Measurements from ENCODE around the gene MGME1. TPM values are rescaled to one million over a fixed set of nuclear protein-coding genes. Genes with fewer than 3 reads are reported as not detected.

The MGME1 gene
- polyA plus RNA-seq, 4 donors: 10.5 to 41.5 (median 14.0) TPM

DNA sequence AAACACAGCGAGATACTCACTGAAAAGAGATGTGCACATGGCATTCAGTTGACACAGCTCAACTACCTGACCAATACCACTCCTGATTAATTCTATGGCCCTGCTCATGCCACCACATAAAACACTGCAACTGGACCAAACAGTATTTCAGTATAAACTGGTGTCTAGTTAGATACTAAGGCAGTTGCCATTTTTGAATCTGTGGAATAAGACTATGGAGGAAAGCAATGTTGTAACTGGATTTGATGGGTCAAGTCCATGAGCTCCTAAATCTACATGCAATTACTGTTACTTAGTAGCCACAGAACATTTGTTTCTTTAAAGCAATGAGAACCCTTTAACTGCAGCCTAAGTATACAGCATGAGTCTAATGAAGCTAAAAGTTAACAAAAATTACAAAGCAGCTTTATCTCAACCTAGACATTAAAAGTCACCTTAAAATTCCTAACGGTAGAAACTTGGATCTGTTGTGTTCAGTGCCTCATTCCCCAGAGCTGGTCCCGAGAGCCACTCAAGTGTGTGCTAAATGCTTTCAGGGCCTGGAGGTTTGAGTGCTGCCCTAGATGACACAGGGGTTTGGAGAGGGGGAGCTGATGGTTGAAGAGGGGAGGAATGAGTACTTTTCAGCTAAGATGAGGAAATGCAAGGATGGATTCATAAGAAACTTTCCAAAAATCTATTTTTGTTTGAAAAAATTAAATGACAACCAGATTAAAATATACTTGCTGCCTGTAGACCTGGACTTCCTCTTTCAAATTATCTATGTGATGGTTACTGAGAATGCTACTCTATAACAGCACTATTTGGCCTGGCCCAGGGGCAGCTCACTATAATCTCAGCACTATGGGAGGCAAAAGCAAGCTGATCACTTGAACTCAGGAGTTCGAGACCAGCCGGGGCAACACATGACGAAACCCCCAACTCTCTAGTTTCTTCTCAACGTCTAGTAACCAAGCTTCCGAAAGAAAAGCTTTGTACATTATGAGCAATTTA lies 15.8 kb upstream of the MGME1 start:
- Histone ChIP-seq H3K27ac (ENCODE audit: low read depth in 1 of 3, low read length in 2 of 3) (no peak overlapping the region), H3K36me3 (ENCODE audit: control insufficient read depth in 3 of 3, insufficient read depth in 2 of 3, low read depth in 1 of 3, low read length in 3 of 3) (peaks cover 29 to 34% (median 30%) of the 10 kb centered on the region in 3 donors), H3K27me3 (ENCODE audit: control insufficient read depth in 3 of 3, insufficient read depth in 3 of 3, low read length in 3 of 3) (no peaks in the 10 kb centered on the region), H3K9me3 (ENCODE audit: control insufficient read depth in 2 of 2, insufficient read depth in 1 of 2, low read depth in 1 of 2, low read length in 1 of 2) (no peaks in the 10 kb centered on the region), H3K4me1 (ENCODE audit: control insufficient read depth in 3 of 3, insufficient read depth in 2 of 3, low read depth in 1 of 3, low read length in 2 of 3) (peaks cover 0 to 9% (median 3%) of the 10 kb centered on the region in 3 donors), H3K4me3 (ENCODE audit: low read depth in 1 of 3, low read length in 3 of 3) (no peak overlapping the region)
- FAIRE-seq (no peak), DNase-seq (no peak)
- 90 to 96% (median 91%) methylated on average over 8 of the region's 8 CpGs for WGBS, 3 donors

DNA sequence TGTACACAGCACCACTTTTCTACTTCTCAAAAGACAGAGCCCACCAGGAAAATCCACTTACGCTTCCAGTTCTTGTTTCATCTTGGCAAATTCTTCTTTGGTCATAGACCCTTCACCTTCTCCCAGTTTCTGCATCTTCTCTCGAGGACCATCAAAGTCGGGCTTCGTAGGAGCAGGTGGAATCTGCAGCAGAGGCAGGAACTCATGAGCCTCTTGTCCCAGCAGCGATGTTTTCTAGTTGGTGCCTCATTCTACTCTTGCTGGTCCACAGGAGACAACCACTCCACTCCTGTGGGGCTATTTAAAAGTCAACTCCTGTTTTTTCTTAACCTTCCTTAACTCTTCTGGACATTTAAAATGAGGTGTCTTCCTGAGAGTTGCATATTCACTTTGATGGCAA lies 14.9 kb upstream of the MGME1 start:
- no peaks in the 10 kb centered on the region for H3K27me3 ChIP-seq (ENCODE audit: control insufficient read depth in 3 of 3, insufficient read depth in 3 of 3, low read length in 3 of 3)
- H3K4me1 ChIP-seq (ENCODE audit: control insufficient read depth in 3 of 3, insufficient read depth in 2 of 3, low read depth in 1 of 3, low read length in 2 of 3): peaks cover 4 to 17% (median 4%) of the 10 kb centered on the region in 3 donors
- DNase-seq (no peak), FAIRE-seq (no peak)
- peaks cover 25 to 34% (median 25%) of the 10 kb centered on the region in 3 donors for H3K36me3 ChIP-seq (ENCODE audit: control insufficient read depth in 3 of 3, insufficient read depth in 2 of 3, low read depth in 1 of 3, low read length in 3 of 3)
- WGBS, 3 donors: 95 to 98% (median 97%) methylated on average over 5 of the region's 5 CpGs
- no peak overlapping the region for H3K4me3 ChIP-seq (ENCODE audit: low read depth in 1 of 3, low read length in 3 of 3)
- no peak overlapping the region for H3K27ac ChIP-seq (ENCODE audit: low read depth in 1 of 3, low read length in 2 of 3)
- no peaks in the 10 kb centered on the region for H3K9me3 ChIP-seq (ENCODE audit: control insufficient read depth in 2 of 2, insufficient read depth in 1 of 2, low read depth in 1 of 2, low read length in 1 of 2)

DNA sequence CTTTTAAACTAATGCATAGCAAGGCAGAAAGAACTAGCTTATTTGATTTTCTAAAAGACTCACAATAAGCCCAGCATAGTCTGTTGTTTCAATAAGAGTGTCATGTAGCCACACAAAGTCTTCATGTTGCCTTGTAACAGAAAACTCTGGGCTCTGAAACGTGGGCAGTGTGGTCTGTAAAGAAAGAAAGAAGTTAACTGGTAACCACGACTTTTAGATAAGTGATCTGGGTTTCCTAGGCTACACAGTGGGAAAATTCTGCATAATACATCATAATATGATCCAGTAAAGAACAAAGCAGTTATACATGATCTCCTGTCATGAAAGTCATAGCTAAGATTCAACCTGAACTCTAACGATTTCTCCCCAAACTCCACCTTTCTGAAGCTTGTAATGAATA lies 13.5 kb upstream of the MGME1 start:
- H3K4me1 ChIP-seq (ENCODE audit: control insufficient read depth in 3 of 3, insufficient read depth in 2 of 3, low read depth in 1 of 3, low read length in 2 of 3): peaks cover 4 to 29% (median 6%) of the 10 kb centered on the region in 3 donors
- FAIRE-seq (no peak), DNase-seq (no peak)
- no peak overlapping the region for H3K4me3 ChIP-seq (ENCODE audit: low read depth in 1 of 3, low read length in 3 of 3)
- no peaks in the 10 kb centered on the region for H3K9me3 ChIP-seq (ENCODE audit: control insufficient read depth in 2 of 2, insufficient read depth in 1 of 2, low read depth in 1 of 2, low read length in 1 of 2)
- WGBS, 3 donors: 40 to 48% (median 46%) methylated on average over 3 of the region's 3 CpGs
- H3K27ac ChIP-seq (ENCODE audit: low read depth in 1 of 3, low read length in 2 of 3): no peak overlapping the region
- H3K36me3 ChIP-seq (ENCODE audit: control insufficient read depth in 3 of 3, insufficient read depth in 2 of 3, low read depth in 1 of 3, low read length in 3 of 3): peaks cover 15 to 28% (median 20%) of the 10 kb centered on the region in 3 donors
- H3K27me3 ChIP-seq (ENCODE audit: control insufficient read depth in 3 of 3, insufficient read depth in 3 of 3, low read length in 3 of 3): no peaks in the 10 kb centered on the region

DNA sequence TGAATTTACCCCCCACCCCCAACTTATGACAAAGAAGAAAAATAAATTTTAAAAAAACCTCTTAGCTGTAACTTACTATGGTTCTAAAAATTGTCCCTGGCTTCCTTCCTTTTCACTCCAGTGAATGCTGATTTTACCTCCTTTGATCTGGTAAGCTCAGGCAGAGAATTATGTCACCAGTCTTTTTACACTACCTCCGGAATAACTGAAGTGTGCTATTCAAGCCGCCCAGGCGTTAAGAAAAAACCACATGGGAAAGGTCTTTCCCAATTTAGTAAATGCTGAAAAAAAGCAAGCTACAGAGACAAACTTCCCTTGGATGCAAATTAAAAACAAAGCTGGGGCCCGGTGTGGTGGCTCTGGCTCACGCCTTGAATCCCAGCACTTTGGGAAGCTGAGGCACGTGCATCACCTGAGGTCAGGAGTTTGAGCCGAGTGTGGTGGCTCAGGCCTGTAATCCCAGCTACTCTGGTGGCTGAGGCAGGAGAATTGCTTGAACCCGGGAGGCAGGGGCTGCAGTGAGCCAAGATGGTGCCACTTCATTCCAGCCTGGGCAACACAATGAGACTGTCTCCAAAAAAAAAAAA lies 12.6 kb upstream of the MGME1 start:
- Histone ChIP-seq H3K4me3 (ENCODE audit: low read depth in 1 of 3, low read length in 3 of 3) (no peak overlapping the region), H3K9me3 (ENCODE audit: control insufficient read depth in 2 of 2, insufficient read depth in 1 of 2, low read depth in 1 of 2, low read length in 1 of 2) (no peaks in the 10 kb centered on the region), H3K27ac (ENCODE audit: low read depth in 1 of 3, low read length in 2 of 3) (no peak overlapping the region), H3K36me3 (ENCODE audit: control insufficient read depth in 3 of 3, insufficient read depth in 2 of 3, low read depth in 1 of 3, low read length in 3 of 3) (peaks cover 9 to 28% (median 11%) of the 10 kb centered on the region in 3 donors), H3K27me3 (ENCODE audit: control insufficient read depth in 3 of 3, insufficient read depth in 3 of 3, low read length in 3 of 3) (no peaks in the 10 kb centered on the region), H3K4me1 (ENCODE audit: control insufficient read depth in 3 of 3, insufficient read depth in 2 of 3, low read depth in 1 of 3, low read length in 2 of 3) (peaks cover 7 to 34% (median 9%) of the 10 kb centered on the region in 3 donors)
- 80 to 91% (median 83%) methylated on average over 8 of the region's 8 CpGs for whole genome bisulfite sequencing, 3 donors
- FAIRE-seq (no peak), DNase-seq (no peak)

DNA sequence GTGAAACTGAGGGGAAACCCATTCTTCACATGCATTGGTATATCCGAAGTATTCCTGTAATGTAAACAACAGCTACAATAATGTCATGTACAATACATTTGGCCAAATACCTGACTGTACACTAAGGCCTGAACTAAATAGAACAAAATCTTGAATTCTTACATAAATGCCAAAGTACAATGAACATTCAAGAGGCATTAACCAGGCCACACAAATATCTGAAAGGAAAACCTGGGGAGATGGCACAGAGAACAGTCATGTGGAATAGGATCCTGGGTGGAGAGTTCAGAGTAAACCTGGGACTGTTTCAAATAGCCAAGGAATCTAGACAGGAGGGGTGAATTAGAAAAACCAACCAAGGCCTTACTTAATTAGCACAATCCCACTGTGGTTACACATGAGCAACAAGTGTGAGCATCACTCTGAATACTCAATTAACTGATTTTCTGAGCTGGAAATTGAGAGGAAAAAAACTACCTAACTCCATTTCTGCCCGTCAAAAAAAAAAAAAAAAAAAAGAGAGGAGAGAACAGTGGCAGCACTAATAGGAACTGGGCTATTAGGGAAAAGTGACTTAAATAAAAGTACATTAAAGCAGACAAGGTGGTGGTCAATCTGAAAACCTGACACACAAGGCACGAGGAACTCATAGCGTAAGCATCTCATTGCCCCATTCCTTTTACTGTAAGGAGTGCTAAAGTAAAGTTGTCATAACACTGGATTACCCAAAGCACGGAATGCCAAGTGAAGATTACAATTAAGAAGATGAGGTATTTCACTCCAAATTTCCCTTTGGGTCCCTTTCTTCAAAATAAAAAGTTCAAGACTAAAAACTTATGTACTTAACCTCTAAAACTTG lies 11.1 kb upstream of the MGME1 start:
- 37 to 49% (median 42%) methylated on average over 5 of the region's 5 CpGs for WGBS, 3 donors

DNA sequence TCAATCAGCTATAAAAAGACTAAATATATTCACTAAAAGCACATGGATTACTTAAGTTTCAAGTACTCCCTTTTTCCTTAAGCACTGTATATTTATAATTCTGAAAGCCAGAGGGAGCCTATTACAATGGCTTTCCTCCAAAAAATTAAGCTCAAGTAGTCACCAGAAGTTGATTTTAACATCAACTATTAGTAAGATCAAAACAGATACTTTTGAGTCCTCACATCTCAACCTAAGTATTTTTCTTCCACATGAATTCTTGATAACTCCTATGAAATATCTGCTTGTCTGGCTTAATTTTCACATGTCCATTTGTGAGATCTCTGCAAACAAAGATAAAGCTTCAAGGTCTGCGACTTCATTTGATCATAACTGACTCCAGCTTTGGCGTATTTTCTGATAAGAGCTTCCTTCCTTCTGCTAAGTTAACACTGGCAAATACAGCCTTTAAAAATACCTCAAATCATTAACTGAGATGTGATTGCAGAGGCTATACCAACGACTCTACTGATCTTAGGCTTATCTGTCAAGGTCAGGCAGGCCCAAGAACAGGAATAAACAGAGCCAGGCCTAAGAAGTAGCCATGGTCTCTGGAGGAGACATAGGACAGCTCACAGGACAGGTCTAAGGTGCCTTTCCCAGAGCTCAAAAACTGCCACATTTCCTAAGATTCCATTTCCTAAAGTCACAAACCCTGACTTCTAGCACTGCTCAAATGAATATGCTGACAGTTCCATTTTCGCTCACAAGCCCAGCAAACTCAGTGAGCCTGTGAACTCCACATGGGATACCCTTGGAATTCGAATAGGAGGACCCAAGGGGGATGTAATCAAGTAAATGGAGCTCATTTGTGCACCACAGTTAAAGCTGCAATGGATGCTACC lies 10.2 kb upstream of the MGME1 start:
- peak; percentile 72 to 79 for DNase-seq
- no peaks in the 10 kb centered on the region for H3K9me3 ChIP-seq (ENCODE audit: control insufficient read depth in 2 of 2, insufficient read depth in 1 of 2, low read depth in 1 of 2, low read length in 1 of 2)
- H3K4me3 ChIP-seq (ENCODE audit: low read depth in 1 of 3, low read length in 3 of 3): no peak overlapping the region
- 20 to 37% (median 27%) methylated on average over 5 of the region's 5 CpGs for WGBS, 3 donors
- no peak for FAIRE-seq
- peak overlapping the region; percentile 59 to 78 (median 75) for H3K27ac ChIP-seq (ENCODE audit: low read depth in 1 of 3, low read length in 2 of 3)
- H3K27me3 ChIP-seq (ENCODE audit: control insufficient read depth in 3 of 3, insufficient read depth in 3 of 3, low read length in 3 of 3): no peaks in the 10 kb centered on the region
- peaks cover 4 to 26% (median 8%) of the 10 kb centered on the region in 3 donors for H3K36me3 ChIP-seq (ENCODE audit: control insufficient read depth in 3 of 3, insufficient read depth in 2 of 3, low read depth in 1 of 3, low read length in 3 of 3)
- H3K4me1 ChIP-seq (ENCODE audit: control insufficient read depth in 3 of 3, insufficient read depth in 2 of 3, low read depth in 1 of 3, low read length in 2 of 3): peaks cover 14 to 54% (median 20%) of the 10 kb centered on the region in 3 donors

More for the DNA sequence above, 11.1 kb upstream of the MGME1 start:
- Histone ChIP-seq H3K9me3 (ENCODE audit: control insufficient read depth in 2 of 2, insufficient read depth in 1 of 2, low read depth in 1 of 2, low read length in 1 of 2) (no peaks in the 10 kb centered on the region), H3K27me3 (ENCODE audit: control insufficient read depth in 3 of 3, insufficient read depth in 3 of 3, low read length in 3 of 3) (no peaks in the 10 kb centered on the region), H3K4me3 (ENCODE audit: low read depth in 1 of 3, low read length in 3 of 3) (no peak overlapping the region), H3K36me3 (ENCODE audit: control insufficient read depth in 3 of 3, insufficient read depth in 2 of 3, low read depth in 1 of 3, low read length in 3 of 3) (peaks cover 6 to 27% (median 8%) of the 10 kb centered on the region in 3 donors), H3K27ac (ENCODE audit: low read depth in 1 of 3, low read length in 2 of 3) (peak overlapping the region in 1 of 3 donors; percentile 78), H3K4me1 (ENCODE audit: control insufficient read depth in 3 of 3, insufficient read depth in 2 of 3, low read depth in 1 of 3, low read length in 2 of 3) (peaks cover 13 to 47% (median 14%) of the 10 kb centered on the region in 3 donors)
- no peak for FAIRE-seq
- no peak for DNase-seq

DNA sequence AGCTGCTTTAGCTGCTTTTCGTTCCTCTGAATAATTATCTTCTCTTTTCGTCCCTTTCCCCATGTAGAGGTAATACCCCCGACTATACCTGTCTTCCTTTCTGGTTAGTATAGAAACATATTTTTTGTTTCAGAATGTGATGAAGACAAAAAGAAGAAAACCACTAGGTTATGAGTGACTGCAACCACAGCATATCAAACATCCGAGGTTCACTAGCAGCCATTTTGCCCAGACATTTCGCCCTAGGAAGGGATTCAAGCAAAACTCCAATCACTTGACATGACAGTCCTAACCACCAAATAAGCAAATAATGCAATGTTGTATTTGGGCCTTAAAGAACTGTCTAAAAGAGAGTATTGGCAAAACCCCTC lies 9.6 kb upstream of the MGME1 start:
- 49 to 59% (median 57%) methylated on average over 5 of the region's 5 CpGs for WGBS, 3 donors
- no peak overlapping the region for H3K4me3 ChIP-seq (ENCODE audit: low read depth in 1 of 3, low read length in 3 of 3)
- H3K9me3 ChIP-seq (ENCODE audit: control insufficient read depth in 2 of 2, insufficient read depth in 1 of 2, low read depth in 1 of 2, low read length in 1 of 2): no peaks in the 10 kb centered on the region
- H3K27me3 ChIP-seq (ENCODE audit: control insufficient read depth in 3 of 3, insufficient read depth in 3 of 3, low read length in 3 of 3): no peaks in the 10 kb centered on the region
- DNase-seq: no peak
- peaks cover 14 to 60% (median 26%) of the 10 kb centered on the region in 3 donors for H3K4me1 ChIP-seq (ENCODE audit: control insufficient read depth in 3 of 3, insufficient read depth in 2 of 3, low read depth in 1 of 3, low read length in 2 of 3)
- no peak for FAIRE-seq
- peaks cover under 1 to 26% (median 5%) of the 10 kb centered on the region in 3 donors for H3K36me3 ChIP-seq (ENCODE audit: control insufficient read depth in 3 of 3, insufficient read depth in 2 of 3, low read depth in 1 of 3, low read length in 3 of 3)
- peak overlapping the region; percentile 59 to 78 (median 75) for H3K27ac ChIP-seq (ENCODE audit: low read depth in 1 of 3, low read length in 2 of 3)

Measured in small intestine (tissue), 7 donors.